ENCODE measurements around the gene ENTPD8. TPM values are rescaled to one million over a fixed set of nuclear protein-coding genes. Genes with fewer than 3 reads are reported as not detected.

The ENTPD8 gene, protein sequence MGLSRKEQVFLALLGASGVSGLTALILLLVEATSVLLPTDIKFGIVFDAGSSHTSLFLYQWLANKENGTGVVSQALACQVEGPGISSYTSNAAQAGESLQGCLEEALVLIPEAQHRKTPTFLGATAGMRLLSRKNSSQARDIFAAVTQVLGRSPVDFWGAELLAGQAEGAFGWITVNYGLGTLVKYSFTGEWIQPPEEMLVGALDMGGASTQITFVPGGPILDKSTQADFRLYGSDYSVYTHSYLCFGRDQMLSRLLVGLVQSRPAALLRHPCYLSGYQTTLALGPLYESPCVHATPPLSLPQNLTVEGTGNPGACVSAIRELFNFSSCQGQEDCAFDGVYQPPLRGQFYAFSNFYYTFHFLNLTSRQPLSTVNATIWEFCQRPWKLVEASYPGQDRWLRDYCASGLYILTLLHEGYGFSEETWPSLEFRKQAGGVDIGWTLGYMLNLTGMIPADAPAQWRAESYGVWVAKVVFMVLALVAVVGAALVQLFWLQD
- total RNA-seq, result not detected in 2 replicates

DNA sequence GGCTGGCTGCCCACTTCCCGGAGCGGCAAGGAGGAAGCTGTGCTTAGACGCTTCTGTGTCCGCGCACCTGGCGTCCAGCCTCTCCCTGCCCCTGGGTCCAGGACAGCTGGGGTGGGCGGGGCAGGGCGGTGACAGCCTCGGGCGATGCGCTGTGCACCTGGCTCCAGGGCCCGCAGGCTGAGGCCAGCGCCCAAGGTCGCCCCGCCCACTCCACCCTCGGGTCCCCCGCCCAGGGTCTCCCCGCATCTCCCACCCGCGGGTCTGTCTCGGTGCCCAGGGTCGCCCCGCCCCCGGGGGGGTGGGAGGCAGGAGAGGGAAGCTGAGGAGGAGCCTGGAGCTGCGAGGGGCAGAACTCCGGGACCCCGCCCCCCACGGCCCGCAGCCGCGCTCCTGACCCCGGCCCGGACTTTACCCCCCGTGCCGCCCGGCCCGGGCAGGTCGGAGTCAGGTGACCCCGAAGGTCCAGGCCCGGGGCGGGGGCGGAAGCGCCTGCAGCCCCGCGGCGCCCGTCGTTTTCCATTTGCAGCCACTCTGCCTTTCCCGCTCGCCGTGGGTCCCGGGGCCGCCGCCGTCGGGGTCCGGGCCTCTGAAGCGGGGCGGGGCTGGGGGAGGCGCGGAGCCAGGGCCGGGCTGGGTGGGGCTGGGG lies at the start of gene ENTPD8:
TSS of gene ENTPD8 (minus strand) at position 69 of the 646 bp plus-strand sequence. CDS start 3,072 bp downstream, outside the sequence.

DNA sequence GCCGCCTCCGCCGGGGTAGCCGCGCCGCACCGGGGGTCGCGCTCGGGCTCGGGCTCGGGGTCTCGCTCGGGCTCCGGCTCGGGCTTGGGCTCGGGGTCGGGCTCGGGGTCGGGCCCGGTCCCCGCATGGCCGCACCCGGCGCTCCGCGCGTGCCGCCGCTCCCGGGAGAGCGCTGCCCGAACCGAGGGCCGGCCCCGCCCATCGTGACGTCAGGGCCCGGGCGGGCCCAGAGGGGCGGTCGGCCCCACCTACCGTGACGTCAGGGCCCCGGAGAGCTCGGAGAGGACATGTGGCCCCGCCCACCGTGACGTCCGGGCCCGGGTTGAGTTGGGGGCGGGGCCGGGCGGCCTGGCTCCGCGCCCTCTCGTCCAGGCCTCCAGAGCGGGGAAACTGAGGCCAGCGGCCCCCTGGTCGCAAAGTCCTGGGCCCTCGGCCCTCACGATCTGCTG lies 18.0 kb upstream of the ENTPD8 start, which contains the start of gene NSMF:
TSS of gene NSMF (minus strand) at position 183 of the 449 bp plus-strand sequence. CDS start 232 bp downstream, outside the sequence.

DNA sequence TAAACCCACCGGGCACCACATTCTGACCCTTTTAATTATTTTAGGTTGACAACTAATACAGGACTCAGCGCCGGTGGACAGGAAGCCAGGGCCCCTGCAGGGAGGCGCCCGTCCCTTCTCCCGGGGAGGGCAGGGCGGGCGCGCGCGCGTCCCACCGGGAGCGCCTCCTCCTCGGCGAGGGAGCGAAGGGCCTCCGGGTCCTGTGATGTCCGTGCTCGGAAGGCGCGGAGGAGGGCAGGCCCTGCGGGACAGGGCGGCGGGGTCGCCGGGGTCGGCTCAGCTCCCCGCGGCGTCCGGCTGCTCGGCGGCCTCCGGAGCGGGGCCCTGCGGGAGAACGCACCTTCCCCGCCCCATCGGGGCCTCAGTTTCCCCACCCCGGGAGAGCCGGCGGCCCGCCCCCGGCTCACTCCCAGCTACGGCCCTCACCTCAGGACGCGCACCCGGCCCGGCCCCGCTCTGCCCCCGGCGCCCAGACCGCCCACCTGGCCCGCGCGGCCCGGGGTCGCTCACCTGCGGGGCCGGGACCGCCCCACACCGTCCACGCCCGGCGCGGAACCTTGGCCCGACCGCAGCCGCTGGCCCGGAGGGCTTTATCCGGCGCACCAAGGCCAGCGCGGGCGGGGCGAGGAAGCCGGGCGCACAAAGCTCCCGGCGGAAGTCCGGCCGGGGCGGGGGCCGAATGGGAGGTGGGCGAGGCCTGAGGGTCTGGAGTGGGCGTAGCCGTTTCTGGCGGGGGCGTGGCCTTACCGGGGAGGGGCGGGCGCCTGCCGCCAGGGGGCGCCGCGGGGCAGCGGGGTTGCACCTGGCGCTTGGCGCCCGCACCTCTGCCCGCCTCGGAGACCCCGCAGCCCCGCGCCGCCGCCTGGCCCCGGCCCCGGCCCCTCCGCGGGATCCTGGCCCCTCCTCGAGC lies 18.3 kb downstream of the ENTPD8 start, which contains the start of the genes EXD3 and NOXA1:
TSS of gene EXD3 (minus strand) at position 559 of the 910 bp plus-strand sequence. CDS start 27,805 bp downstream, outside the sequence.
TSS of gene NOXA1 (plus strand) at position 790 of the 910 bp plus-strand sequence. CDS start 137 bp downstream, outside the sequence.

Other genes starting within 250 kb of the ENTPD8 start
- gene TPRN, start 240.6 kb downstream of the ENTPD8 start, total RNA-seq, result 4.2 and 7.7 TPM in 2 replicates
- 36.9 and 42.9 TPM in 2 replicates for gene TMEM203, start 235.7 kb downstream of the ENTPD8 start, total RNA-seq
- gene NDOR1, start 235.7 kb downstream of the ENTPD8 start, total RNA-seq, result 2.8 and 5.9 TPM in 2 replicates
- gene RNF208, start 219.1 kb downstream of the ENTPD8 start, total RNA-seq, result 0.19 and 0.28 TPM in 2 replicates
- under 0.01 and 0.19 TPM in 2 replicates for gene CYSRT1, start 216.2 kb downstream of the ENTPD8 start, total RNA-seq
- not detected in 2 replicates for gene RNF224, start 213.9 kb downstream of the ENTPD8 start, total RNA-seq
- not detected in 2 replicates for gene SLC34A3, start 210.5 kb downstream of the ENTPD8 start, total RNA-seq
- gene TUBB4B, start 200.1 kb downstream of the ENTPD8 start, total RNA-seq, result 99.2 and 1,104 TPM in 2 replicates
- gene STPG3, start 190.1 kb downstream of the ENTPD8 start, total RNA-seq, result not detected in 2 replicates
- gene NELFB, start 186.0 kb downstream of the ENTPD8 start, total RNA-seq, result 45.1 and 65.0 TPM in 2 replicates
- 13.8 and 31.1 TPM in 2 replicates for gene TOR4A, start 163.6 kb downstream of the ENTPD8 start, total RNA-seq
- gene NRARP, start 139.1 kb downstream of the ENTPD8 start, total RNA-seq, result 0.28 and 0.77 TPM in 2 replicates
- 5.2 and 18.0 TPM in 2 replicates for gene EXD3, start 18.2 kb downstream of the ENTPD8 start, total RNA-seq
- gene NOXA1, start 18.0 kb downstream of the ENTPD8 start, total RNA-seq, result 0.28 TPM in 1 of 2 replicates, not detected in the other
- 15.2 and 17.3 TPM in 2 replicates for gene NSMF, start 18.0 kb upstream of the ENTPD8 start, total RNA-seq
- 0.19 and 1.4 TPM in 2 replicates for gene PNPLA7, start 109.0 kb upstream of the ENTPD8 start, total RNA-seq
- gene MRPL41, start 110.5 kb upstream of the ENTPD8 start, total RNA-seq, result 42.0 and 66.7 TPM in 2 replicates
- gene DPH7, start 137.6 kb upstream of the ENTPD8 start, total RNA-seq, result 20.1 and 22.6 TPM in 2 replicates
- gene ZMYND19, start 149.2 kb upstream of the ENTPD8 start, total RNA-seq, result 15.2 and 38.5 TPM in 2 replicates
- 8.7 and 10.9 TPM in 2 replicates for gene ARRDC1, start 164.3 kb upstream of the ENTPD8 start, total RNA-seq
- gene EHMT1, start 177.6 kb upstream of the ENTPD8 start, total RNA-seq, result 36.4 and 52.1 TPM in 2 replicates